GM18502 (cell line): ENCODE results near the gene ZFYVE9.
"Not testable (repeated sequence)": the region's sequence is repeated elsewhere in the genome, so short reads cannot be mapped to it uniquely, and the experiment has no call there.

Experiments used
- ATAC-seq: cut with Tn5 transposase; IDR thresholded peaks from one replicate; pipeline ENCODE4 v1.9.1; 2021; ENCODE audit warnings: mild to moderate bottlenecking; ENCODE audit not compliant: unreplicated experiment, poor library complexity

Gene ZFYVE9

DNA sequence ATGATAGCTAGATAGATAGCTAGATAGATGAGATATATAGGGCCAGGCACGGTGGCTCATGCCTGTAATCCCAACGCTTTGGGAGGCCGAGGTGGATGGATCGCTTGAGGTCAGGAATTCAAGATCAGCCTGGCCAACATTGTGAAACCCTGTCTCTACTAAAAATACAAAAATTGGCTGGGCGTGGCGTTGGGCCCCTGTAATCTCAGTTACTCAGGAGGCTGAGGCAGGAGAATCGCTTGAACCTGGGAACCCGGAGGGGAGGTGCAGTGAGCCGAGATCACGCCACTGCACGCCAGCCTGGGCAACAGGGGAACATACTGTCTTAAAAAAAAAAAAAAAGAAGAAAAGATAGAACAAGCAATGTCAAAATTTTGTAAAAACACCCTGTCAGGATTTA, 8.6 kb downstream of the ZFYVE9 start:
- not testable (repeated sequence) for ATAC-seq

- ATAC-seq, result no peak
Measured at GRCh38 chr1:52150946-52151345, 9.1 kb downstream of the ZFYVE9 start.

GRCh38 chr1:52152572-52152971, 10.7 kb downstream of the ZFYVE9 start:
- ATAC-seq, result no peak

DNA sequence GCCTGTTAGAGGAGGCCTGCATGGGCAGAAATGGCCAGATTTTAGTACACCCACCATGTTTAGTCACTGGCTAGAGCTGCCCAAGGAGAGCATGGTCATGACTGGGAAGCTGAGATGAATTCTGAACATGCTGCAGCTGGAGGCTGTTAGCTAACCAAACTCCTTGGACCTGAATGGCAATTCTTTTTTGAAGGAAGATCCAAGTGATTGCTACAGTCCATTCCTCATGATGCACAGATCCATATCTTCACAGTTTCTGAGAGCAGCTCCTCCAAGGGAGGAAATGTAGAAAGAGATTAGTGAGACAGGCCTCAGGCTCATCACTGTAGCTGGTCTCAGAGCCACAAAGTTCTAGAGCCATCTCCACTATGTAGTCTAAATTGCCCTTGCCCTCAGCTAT, 11.1 kb downstream of the ZFYVE9 start:
- ATAC-seq, result no peak

DNA sequence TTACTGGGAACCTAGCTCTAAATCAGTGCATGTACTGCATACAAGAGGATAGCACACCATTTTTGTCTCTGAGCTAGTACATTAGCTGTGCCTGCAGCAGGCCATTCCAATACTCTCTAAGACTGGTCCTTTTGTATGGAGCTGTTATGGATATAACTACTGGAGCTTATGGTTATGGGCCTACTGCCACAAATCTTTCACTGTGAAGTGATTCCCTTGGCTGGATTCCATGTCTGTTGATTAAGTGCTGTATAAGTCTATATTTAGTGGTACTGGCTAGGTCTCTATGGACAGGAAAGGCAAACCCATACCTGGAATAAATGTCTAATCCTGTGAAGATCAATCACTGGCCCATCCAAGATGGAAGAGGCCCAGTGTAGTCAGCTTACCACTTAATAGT, 12.0 kb downstream of the ZFYVE9 start:
- no peak for ATAC-seq

- ATAC-seq, result no peak
Measured at GRCh38 chr1:52156460-52156859, 14.6 kb downstream of the ZFYVE9 start.

GRCh38 chr1:52157582-52157981, 15.7 kb downstream of the ZFYVE9 start:
- ATAC-seq, result no peak

GRCh38 chr1:52158218-52158617, 16.3 kb downstream of the ZFYVE9 start:
- ATAC-seq, result no peak

DNA sequence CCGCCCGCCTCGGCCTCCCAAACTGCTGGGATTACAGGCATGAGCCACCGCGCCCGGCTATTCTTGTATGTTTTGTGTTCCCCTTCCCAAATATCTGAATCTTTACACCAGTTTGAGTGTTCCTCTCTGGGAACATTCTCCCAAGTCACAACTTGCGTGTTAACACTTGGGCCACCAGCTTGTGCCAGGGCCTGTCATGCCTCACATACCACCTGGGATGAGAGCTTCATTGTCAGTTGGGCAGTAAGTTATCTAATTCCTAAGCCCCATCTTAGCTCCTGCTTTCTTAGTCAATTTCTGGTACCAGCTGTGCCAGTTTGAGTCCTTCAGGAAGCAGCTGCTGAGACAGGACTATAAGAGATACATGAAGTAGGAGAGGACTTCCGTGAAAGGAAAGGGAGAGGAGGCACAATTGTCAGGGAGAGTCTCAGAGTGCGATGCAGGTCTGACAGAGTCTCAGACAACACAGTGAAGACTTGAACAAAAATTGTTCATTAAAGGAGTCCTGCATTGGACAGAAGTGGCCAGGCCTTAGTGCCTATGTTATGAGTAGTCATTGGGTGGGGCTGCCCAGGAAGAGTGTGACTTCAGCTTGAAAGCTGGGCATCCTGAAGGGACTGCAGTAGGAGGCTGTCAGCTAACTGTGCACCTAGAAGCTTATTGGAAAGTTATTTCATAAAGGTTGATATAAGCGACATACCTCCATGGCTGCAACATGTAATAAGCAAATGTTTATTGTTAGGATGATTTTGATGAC, 17.3 kb downstream of the ZFYVE9 start:
- no peak for ATAC-seq

- ATAC-seq, result no peak
Measured at GRCh38 chr1:52162947-52163346, 21.1 kb downstream of the ZFYVE9 start.

DNA sequence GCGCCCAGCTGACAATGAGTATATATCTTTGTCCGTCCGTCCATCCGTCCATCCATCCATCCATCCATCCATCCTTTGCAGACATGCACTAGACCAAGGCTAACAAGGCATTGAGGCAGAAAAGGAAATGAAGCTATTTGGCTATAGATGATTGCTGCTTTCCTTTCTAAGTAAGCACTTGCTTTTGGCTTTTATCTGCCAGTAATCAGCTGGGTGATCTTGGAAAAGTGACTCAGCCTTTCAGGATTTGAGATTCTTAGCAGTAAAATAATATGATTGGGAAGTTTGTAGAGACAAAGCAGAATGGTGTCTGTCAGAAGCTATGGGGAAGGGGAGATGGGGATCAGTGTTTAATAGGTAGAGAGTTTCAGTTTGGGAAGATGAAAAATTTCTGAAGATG, 22.7 kb downstream of the ZFYVE9 start:
- no peak for ATAC-seq

GRCh38 chr1:52166996-52167753, 25.3 kb downstream of the ZFYVE9 start:
- no peak for ATAC-seq

GRCh38 chr1:52168373-52169080, 26.6 kb downstream of the ZFYVE9 start:
- ATAC-seq, result no peak

DNA sequence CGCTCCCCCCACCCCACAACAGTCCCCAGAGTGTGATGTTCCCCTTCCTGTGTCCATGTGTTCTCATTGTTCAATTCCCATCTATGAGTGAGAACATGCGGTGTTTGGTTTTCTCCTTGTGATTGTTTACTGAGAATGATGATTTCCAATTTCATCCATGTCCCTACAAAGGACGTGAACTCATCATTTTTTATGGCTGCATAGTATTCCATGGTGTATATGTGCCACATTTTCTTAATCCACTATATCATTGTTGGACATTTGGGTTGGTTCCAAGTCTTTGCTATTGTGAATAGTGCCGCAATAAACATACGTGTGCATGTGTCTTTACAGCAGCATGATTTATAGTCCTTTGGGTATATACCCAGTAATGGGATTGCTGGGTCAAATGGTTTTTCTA, 29.3 kb downstream of the ZFYVE9 start:
- not testable (repeated sequence) for ATAC-seq

- ATAC-seq, result no peak
Measured at GRCh38 chr1:52179073-52179472, 37.2 kb downstream of the ZFYVE9 start.

DNA sequence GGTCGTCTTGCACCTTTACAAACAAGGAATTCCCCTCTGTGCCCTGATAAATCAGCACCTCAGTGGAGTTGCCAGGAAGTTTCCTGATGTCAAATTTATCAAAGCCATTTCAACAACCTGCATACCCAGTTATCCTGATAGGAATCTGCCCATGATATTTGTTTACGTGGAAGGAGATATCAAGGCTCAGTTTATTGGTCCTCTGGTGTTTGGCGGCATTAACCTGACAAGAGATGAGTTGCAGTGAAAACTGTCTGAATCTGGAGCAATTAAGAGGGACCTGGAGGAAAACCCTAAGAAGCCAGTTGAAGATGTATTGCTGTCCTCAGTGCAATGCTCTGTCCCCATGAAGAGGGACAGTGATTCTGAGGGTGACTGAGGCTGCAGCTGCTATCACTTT, 38.3 kb downstream of the ZFYVE9 start:
- ATAC-seq, result no peak

DNA sequence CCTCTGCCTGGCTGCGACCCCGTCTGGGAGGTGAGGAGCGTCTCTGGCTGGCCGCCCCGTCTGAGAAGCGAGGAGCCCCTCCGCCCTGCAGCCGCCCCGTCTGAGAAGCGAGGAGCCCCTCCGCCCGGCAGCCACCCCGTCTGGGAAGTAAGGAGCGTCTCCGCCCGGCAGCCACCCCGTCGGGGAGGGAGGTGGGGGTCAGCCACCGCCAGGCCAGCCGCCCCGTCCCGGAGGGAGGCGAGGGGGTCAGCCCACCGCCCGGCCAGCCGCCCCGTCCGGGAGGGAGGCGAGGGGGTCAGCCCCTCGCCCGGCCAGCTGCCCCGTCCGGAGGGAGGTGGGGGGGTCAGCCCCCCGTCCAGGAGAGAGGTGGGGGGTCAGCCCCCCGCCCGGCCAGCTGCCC, 39.9 kb downstream of the ZFYVE9 start:
- not testable (repeated sequence) for ATAC-seq

DNA sequence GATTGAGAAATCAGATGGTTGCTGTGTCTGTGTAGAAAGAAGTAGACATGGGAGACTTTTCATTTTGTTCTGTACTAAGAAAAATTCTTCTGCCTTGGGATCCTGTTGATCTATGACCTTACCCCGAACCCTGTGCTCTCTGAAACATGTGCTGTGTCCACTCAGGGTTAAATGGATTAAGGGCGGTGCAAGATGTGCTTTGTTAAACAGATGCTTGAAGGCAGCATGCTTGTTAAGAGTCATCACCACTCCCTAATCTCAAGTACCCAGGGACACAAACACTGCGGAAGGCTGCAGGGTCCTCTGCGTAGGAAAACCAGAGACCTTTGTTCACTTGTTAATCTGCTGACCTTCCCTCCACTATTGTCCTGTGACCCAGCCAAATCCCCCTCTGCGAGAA, 40.4 kb downstream of the ZFYVE9 start:
- not testable (repeated sequence) for ATAC-seq

- no peak for ATAC-seq
Measured at GRCh38 chr1:52182874-52183400, 41.0 kb downstream of the ZFYVE9 start.

DNA sequence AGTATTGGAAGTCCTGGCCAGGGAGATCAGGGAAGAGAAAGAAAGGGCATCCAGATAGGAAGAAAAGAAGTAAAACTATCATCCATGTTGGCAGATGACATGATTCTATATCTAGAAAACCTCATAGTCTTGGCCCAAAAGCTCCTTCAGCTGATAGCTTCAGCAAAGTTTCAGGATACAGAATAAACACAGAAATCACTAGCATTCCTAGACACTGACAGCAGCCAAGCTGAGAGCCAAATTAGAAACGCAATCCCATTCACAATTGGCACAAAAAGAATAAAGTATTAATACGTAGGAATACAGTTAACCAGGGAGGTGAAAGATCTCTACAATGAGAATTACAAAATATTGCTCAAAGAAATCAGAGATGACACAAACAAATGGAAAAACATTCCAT, 44.6 kb downstream of the ZFYVE9 start:
- ATAC-seq, result no peak

GRCh38 chr1:52189898-52190480, 48.1 kb downstream of the ZFYVE9 start:
- no peak for ATAC-seq
